ENCODE measurements around the gene PRDM11.

DNA sequence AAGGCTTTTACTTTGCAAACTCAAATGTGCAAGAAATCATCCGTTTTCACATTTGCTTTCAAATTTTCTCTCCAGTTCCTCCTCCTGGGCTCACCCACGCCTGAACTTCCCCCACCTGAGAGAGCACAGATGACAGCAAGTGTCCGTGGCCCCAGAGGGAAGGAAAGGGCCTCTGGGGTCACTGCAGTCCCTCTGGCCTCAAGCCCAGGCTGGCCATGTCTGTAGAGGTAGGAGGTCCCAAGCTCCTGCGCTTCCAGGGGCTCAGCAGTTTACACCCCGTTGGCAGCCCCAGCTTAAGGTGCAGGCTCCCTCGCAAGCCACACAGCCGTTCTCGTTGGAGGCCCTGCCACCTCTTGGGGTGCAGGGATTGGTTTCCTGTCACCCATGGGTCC is 40.5 kb upstream of the PRDM11 start:
- TF ChIP-seq, protein P1, sequence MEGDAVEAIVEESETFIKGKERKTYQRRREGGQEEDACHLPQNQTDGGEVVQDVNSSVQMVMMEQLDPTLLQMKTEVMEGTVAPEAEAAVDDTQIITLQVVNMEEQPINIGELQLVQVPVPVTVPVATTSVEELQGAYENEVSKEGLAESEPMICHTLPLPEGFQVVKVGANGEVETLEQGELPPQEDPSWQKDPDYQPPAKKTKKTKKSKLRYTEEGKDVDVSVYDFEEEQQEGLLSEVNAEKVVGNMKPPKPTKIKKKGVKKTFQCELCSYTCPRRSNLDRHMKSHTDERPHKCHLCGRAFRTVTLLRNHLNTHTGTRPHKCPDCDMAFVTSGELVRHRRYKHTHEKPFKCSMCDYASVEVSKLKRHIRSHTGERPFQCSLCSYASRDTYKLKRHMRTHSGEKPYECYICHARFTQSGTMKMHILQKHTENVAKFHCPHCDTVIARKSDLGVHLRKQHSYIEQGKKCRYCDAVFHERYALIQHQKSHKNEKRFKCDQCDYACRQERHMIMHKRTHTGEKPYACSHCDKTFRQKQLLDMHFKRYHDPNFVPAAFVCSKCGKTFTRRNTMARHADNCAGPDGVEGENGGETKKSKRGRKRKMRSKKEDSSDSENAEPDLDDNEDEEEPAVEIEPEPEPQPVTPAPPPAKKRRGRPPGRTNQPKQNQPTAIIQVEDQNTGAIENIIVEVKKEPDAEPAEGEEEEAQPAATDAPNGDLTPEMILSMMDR (conservative IDR thresholded peaks at IDR 0.05; ENCODE audit: low read length) = no peak
- TF ChIP-seq EZH2phosphoT487 (IDR thresholded peaks at IDR 0.05; ENCODE audit: borderline replicate concordance, low read depth, low read length) = no peak

Measured in OCI-LY7 (cell line).